OCI-LY3 (cell line): ENCODE data around the gene DOCK9.

ENCODE experiments used
- EZH2phosphoT487 ChIP-seq: fragments of 200-600 bp; shearing (Covaris generic); IDR thresholded peaks from 2 replicates; pipeline ENCODE4 v1.6.1; 2018; ENCODE audit warnings: antibody characterized with exemption, mixed run types, low read depth
- TF ChIP-seq, protein P1 (sequence below): fragments of 200-600, 300-600 bp; sonication (generic); IDR thresholded peaks from 2 replicates; pipeline ENCODE4 v1.5.1; 2014; ENCODE audit warnings: antibody characterized with exemption, low read length, low read depth

DNA sequence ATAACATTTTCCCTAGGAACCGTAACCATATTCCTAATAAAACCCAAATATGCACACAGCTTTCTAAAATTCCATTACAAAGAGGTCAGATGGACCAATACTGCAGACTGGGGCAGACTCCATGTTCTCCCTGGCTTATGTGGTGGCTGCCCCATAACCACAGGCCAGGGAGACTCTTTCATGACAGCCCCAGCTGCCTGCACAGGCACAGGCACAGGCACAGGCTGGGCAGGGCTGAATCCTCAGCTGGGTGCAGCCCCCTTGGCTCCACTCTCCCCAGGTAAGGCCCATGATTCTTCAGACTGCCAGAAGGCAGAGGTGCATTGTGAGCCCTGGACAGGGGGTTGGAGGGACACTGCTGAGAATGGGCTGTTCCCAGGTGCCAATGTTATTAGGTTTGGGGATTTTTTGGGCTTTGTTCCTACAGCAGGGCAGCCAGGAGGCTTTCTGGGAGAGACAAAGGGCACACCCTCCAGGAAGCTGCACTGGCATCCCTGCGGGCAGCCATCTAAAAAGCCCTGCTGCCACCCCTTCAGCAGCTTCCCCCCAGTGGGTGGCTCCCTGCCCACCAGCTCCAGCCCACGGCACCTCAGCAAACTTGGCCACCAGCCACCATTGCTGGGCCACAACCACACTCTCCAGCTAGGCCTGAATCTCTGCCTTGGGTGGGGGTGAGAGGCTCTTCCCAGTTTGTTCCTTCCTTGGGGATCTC is 20.0 kb downstream of the DOCK9 start:
- TF ChIP-seq, protein P1, sequence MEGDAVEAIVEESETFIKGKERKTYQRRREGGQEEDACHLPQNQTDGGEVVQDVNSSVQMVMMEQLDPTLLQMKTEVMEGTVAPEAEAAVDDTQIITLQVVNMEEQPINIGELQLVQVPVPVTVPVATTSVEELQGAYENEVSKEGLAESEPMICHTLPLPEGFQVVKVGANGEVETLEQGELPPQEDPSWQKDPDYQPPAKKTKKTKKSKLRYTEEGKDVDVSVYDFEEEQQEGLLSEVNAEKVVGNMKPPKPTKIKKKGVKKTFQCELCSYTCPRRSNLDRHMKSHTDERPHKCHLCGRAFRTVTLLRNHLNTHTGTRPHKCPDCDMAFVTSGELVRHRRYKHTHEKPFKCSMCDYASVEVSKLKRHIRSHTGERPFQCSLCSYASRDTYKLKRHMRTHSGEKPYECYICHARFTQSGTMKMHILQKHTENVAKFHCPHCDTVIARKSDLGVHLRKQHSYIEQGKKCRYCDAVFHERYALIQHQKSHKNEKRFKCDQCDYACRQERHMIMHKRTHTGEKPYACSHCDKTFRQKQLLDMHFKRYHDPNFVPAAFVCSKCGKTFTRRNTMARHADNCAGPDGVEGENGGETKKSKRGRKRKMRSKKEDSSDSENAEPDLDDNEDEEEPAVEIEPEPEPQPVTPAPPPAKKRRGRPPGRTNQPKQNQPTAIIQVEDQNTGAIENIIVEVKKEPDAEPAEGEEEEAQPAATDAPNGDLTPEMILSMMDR, result no peak
- TF ChIP-seq EZH2phosphoT487, result no peak
